Activated naive CD8-positive, alpha-beta T cell (primary cell): ENCODE measurements around the gene AFF3.
"Not testable (repeated sequence)": the region's sequence is repeated elsewhere in the genome, so short reads cannot be mapped to it uniquely, and the experiment has no call there.

Experiments
- H3K27ac Mint-ChIP-seq: one replicate; pipeline ENCODE4 v1.8.0; 2021; ENCODE audit warnings: mixed read lengths
- H3K27me3 Mint-ChIP-seq: one replicate; pipeline ENCODE4 v1.8.0; 2021; ENCODE audit warnings: mixed read lengths
- H3K36me3 Mint-ChIP-seq: one replicate; pipeline ENCODE4 v1.8.0; 2021; ENCODE audit warnings: mixed read lengths
- H3K4me1 Mint-ChIP-seq: one replicate; pipeline ENCODE4 v1.8.0; 2021; ENCODE audit warnings: low read depth, mixed read lengths
- H3K4me3 Mint-ChIP-seq: one replicate; pipeline ENCODE4 v1.8.0; 2021; ENCODE audit warnings: mild to moderate bottlenecking, mixed read lengths
- H3K9me3 Mint-ChIP-seq: one replicate; pipeline ENCODE4 v1.8.0; 2021; ENCODE audit warnings: low read depth, mixed read lengths

The AFF3 gene

DNA sequence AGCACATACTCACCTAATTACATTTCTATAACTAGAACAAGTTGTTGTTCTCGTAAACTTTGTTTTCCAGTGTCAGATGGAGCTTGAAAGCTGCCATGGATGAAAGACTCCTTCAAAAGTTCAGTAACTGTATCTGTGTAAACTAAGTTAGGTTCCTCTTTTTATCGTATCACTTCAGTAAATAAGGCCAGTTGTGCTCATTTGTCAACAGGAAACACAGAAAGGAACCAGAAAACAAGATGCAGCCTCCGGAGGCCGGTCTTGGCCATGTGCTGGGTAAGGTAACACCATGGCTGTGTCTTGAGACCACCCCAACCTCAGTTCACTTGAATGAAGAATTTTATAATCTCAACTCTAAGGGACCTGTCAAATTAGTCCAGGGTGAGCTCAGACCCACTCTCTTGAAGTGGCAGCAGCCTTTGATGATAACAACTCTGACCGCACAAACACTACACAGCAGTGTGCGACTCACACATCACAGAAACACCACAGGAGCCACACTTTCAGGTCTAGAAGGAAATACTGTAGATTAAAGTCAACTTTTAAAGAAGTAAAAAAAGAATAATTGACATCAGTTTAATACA, 213.8 kb downstream of the AFF3 start:
- H3K4me1 Mint-ChIP-seq = no peaks in the 10 kb centered on the region
- H3K36me3 Mint-ChIP-seq = no peaks in the 10 kb centered on the region

DNA sequence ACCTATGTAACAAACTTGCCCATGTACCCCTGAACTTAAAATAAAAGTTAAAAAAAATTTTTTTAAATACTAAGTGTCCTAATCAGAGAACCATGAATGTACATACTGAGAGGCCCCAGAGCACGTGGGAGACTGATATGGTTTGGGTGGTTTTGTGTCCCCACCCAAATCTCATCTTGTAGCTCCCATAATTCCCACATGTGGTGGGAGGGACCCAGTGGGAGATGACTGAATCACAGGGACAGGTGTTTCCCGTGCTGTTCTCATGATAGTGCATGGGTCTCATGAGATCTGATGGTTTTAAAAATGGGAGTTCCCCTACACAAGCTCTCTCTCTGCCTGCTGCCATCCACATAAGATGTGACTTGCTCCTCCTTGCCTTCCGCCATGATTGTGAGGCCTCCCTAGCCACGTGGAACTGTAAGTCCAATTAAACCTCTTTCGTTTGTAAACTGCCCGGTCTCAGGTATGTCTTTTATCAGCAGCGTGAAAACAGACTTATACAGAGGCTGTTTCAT, 214.6 kb downstream of the AFF3 start:
- H3K36me3 Mint-ChIP-seq, H3K4me3 Mint-ChIP-seq, H3K27me3 Mint-ChIP-seq, H3K27ac Mint-ChIP-seq, H3K4me1 Mint-ChIP-seq, H3K9me3 Mint-ChIP-seq: not testable (repeated sequence)

More for the DNA sequence above, 213.8 kb downstream of the AFF3 start:
- H3K27ac Mint-ChIP-seq = no peak overlapping the region
- no peaks in the 10 kb centered on the region for H3K9me3 Mint-ChIP-seq
- no peak overlapping the region for H3K4me3 Mint-ChIP-seq
- H3K27me3 Mint-ChIP-seq = no peaks in the 10 kb centered on the region

DNA sequence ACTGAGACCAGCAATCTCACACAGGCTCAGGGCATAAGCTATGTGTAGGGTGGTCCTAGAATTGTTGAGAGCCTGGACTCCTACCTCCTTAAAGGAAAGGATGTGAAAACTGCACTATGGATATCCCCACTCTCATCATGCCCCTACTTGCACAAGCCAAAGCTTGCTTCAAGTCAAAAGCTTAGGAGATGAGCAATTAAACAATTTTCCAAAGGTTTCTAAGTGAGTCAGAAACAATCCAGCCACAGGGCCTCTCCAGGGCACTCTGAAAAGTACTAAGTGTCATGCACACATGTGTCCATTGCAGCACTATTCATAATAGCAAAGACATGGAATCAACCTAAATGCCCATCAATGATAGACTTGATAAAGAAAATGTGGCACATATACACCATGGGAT, 215.4 kb downstream of the AFF3 start:
- H3K36me3 Mint-ChIP-seq = no peaks in the 10 kb centered on the region
- no peak overlapping the region for H3K4me3 Mint-ChIP-seq
- no peaks in the 10 kb centered on the region for H3K9me3 Mint-ChIP-seq
- no peaks in the 10 kb centered on the region for H3K27me3 Mint-ChIP-seq
- no peaks in the 10 kb centered on the region for H3K4me1 Mint-ChIP-seq
- H3K27ac Mint-ChIP-seq = no peak overlapping the region

DNA sequence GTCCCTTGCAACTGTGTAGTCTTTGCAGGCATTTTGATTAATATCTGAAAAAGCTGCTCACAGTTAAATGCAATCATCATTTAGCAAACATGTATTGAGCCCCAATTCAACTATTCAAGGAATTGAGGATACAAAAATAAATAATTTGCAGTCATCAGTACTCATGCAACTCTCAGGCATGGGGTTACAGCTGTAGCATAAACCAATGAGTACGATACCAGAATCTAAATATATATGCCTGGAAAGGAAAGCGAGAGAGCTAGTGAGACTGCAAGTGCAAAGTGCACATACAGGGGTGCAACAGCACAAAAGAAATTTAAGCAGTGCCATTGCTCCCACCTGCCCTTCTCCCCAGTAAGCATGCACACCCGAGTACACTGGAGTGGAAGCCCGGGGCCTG, 216.4 kb downstream of the AFF3 start:
- H3K4me1 Mint-ChIP-seq = no peaks in the 10 kb centered on the region
- no peaks in the 10 kb centered on the region for H3K36me3 Mint-ChIP-seq
- no peaks in the 10 kb centered on the region for H3K9me3 Mint-ChIP-seq
- H3K27me3 Mint-ChIP-seq = no peaks in the 10 kb centered on the region
- H3K4me3 Mint-ChIP-seq = no peak overlapping the region
- no peak overlapping the region for H3K27ac Mint-ChIP-seq

DNA sequence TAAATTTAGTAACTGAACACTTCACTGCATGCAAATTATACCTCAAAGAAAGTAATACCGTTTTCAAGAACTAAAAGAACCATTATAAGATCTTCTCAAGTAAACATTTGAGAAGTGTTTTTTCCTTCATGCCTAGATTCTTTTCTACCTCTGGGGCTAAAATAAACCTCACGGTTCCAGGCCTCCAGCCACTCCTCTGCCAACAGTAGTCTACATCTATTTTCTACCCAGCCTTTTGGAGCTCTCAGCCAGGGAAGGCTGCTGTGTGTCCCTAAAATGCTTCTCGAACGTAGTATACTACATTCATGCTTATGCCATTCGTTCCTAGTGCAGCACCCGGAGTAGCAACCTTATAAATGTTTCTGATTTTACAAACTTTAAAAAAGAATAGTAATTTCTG, 219.7 kb downstream of the AFF3 start:
- H3K27ac Mint-ChIP-seq = no peak overlapping the region
- no peaks in the 10 kb centered on the region for H3K9me3 Mint-ChIP-seq
- H3K4me3 Mint-ChIP-seq = no peak overlapping the region
- no peaks in the 10 kb centered on the region for H3K4me1 Mint-ChIP-seq
- H3K27me3 Mint-ChIP-seq = no peaks in the 10 kb centered on the region
- H3K36me3 Mint-ChIP-seq = no peaks in the 10 kb centered on the region

DNA sequence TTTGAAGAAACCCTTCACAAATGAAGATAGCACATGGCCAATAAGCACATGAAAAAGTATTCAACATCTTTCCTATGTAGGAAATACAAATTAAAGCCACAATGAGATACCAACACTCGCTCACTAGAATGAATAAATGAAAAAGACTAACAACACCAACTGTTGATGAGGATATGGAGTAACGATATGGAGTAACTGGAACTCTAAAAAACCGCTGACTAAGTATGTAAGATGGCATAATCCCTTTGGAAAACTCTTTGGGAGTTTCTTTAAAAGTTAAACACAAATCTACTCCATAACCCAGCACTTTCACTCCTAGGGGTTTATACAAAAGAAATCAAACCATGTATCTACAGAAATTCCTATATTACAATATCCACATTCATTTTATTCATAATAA, 220.5 kb downstream of the AFF3 start:
- Mint-ChIP-seq H3K27ac (no peak overlapping the region), H3K4me3 (no peak overlapping the region), H3K4me1 (no peaks in the 10 kb centered on the region), H3K9me3 (no peaks in the 10 kb centered on the region), H3K27me3 (no peaks in the 10 kb centered on the region), H3K36me3 (no peaks in the 10 kb centered on the region)

DNA sequence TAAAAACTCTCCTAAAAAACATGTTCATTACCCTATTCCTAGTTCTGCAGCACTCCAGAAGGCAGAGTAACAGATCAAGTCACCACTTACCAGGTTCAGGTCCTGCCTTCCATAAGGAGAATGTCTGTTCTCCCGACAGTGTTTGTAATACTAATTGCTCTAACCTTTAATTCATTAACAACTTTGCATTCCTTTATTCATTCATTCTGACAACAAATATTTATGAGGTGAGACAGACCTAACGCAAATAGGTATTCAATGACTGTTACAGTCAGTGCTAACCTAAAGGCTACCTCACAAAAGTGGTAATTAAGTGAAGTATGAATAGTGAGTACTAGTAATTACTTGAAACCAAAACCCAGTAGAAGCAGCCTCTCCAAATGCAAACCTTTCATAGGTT, 224.0 kb downstream of the AFF3 start:
- no peaks in the 10 kb centered on the region for H3K9me3 Mint-ChIP-seq
- no peaks in the 10 kb centered on the region for H3K27me3 Mint-ChIP-seq
- H3K4me3 Mint-ChIP-seq = no peak overlapping the region
- no peak overlapping the region for H3K27ac Mint-ChIP-seq
- no peaks in the 10 kb centered on the region for H3K4me1 Mint-ChIP-seq
- no peaks in the 10 kb centered on the region for H3K36me3 Mint-ChIP-seq

DNA sequence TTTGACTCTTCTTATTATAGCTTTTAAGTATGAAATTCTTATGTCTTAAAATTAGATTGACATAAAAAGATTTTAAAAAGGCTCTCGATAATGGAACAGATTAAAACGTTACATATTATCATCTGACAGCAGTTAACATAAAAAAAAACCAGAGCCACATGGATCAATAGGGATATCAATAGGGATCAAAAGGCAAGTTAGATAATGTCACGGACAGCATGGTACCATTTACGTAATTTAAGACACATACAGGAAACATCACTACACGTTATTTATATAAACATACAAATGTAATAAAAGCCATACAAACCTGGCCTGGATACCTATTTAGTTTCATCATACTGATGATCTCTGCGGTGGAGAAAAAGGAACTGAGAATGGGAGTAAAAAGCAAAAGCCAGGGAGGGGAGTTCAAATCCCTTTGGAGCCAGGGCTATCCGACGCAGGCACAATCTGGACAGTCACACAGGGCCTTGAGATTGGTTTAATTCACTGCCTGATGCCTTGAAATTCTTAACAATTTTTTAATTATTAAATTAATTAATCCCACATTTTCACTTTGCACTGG, 227.2 kb downstream of the AFF3 start:
- Mint-ChIP-seq H3K27ac (no peak overlapping the region), H3K4me3 (no peak overlapping the region), H3K4me1 (no peaks in the 10 kb centered on the region), H3K36me3 (no peaks in the 10 kb centered on the region), H3K9me3 (no peaks in the 10 kb centered on the region), H3K27me3 (no peaks in the 10 kb centered on the region)

DNA sequence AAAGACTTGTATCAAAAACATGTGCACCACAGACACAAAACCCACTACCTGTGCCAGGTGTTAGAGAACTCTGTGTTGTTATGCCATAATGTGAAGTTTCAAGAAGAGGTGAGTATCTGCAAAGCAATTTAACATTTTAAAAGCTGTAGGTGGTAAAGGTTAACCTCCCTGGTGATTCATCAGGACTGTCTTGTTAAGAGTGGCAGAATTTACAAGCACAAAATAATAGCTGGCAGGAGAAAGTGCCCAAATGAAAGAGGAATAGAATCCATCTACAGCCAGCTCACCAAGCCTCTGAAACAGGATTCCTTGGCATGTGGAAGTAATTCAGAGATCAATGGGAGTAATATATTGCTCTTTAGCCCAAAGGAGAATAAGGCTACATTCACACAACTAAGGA, 230.7 kb downstream of the AFF3 start:
- Mint-ChIP-seq H3K36me3 (no peaks in the 10 kb centered on the region), H3K27me3 (no peaks in the 10 kb centered on the region), H3K4me1 (no peaks in the 10 kb centered on the region), H3K27ac (no peak overlapping the region), H3K9me3 (no peaks in the 10 kb centered on the region), H3K4me3 (no peak overlapping the region)

DNA sequence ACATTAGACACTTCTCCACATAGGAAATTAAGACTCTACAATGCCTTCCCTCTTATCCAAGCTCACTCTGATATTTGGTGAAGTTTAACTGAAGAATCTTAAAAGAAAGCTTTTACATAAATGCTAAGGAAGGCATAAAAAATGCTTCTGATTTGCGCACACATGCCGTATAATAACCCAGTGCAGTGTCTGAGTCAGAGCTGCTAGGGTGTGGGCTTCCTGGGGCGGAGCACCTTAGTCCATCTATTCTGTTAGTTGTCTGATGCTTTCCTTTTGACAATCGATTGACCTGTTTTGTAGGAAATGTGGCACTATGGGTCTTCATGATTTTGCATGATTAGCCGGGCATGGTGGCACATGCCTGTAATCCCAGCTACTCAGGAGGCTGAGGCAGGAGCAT, 231.5 kb downstream of the AFF3 start:
- Mint-ChIP-seq H3K36me3 (no peaks in the 10 kb centered on the region), H3K27me3 (no peaks in the 10 kb centered on the region), H3K4me3 (no peak overlapping the region), H3K4me1 (no peaks in the 10 kb centered on the region), H3K27ac (no peak overlapping the region), H3K9me3 (no peaks in the 10 kb centered on the region)

DNA sequence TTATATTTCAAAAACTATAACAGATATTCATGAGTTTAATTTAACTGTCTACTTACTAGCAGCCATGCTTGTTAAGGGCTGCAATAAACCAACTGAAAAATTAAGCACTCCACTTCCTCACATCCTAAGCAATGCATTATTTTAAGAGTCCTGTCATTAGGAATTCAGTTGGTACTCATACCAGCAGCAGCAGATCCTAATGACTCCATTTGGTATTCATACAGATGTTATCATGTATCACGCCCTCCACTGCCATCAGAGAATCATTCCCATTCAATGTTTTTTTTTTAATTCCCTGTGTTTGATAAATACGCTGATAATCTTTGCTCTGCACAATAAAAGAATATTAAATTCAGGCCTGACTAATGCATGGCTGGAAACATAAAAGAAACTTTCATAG, 236.8 kb downstream of the AFF3 start:
- H3K27ac Mint-ChIP-seq = no peak overlapping the region
- H3K4me3 Mint-ChIP-seq = no peak overlapping the region
- no peaks in the 10 kb centered on the region for H3K27me3 Mint-ChIP-seq
- H3K4me1 Mint-ChIP-seq = no peaks in the 10 kb centered on the region
- no peaks in the 10 kb centered on the region for H3K36me3 Mint-ChIP-seq
- no peaks in the 10 kb centered on the region for H3K9me3 Mint-ChIP-seq

DNA sequence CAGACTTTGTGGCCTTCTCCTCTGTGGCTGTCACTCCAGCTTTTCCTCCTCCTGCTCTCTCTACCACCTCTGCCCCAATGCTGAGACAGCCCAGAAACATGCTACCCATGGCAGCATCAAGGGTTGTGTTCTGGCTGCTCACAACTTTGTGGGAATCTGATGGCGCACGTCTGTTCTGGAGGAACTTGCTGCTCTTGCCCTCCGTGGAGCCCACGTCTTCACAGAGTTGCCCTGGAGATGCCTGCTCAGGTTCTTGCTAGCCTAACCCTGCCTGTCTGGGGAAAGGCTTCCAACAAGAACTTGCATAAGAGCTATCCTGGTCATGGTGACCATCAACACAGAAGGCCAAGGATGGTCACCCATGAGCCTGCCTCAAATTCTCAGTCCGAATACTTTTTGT, 237.4 kb downstream of the AFF3 start:
- H3K4me1 Mint-ChIP-seq = no peaks in the 10 kb centered on the region
- no peaks in the 10 kb centered on the region for H3K27me3 Mint-ChIP-seq
- H3K27ac Mint-ChIP-seq = no peak overlapping the region
- H3K36me3 Mint-ChIP-seq = no peaks in the 10 kb centered on the region
- no peak overlapping the region for H3K4me3 Mint-ChIP-seq
- no peaks in the 10 kb centered on the region for H3K9me3 Mint-ChIP-seq

DNA sequence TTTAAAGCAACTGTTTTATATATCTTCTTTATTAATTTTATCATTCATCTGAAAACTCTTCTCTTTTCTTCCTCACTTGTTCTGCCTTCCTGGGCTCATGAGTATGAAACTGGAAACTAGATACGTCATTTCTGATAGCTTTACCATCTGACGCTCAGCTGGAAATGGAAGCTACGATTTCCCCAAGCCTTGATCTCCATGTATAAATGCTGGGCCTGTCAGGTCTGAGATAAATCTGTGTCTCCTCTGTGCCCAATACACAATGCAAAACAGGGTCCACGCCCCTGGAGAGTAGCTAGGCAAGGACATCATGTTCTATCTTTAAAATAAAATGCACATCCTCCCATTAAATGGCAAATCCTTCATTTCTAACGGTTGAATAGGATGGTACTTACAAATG, 238.4 kb downstream of the AFF3 start:
- Mint-ChIP-seq H3K27ac (no peak overlapping the region), H3K36me3 (no peaks in the 10 kb centered on the region), H3K9me3 (no peaks in the 10 kb centered on the region), H3K27me3 (no peaks in the 10 kb centered on the region), H3K4me3 (no peak overlapping the region), H3K4me1 (no peaks in the 10 kb centered on the region)

DNA sequence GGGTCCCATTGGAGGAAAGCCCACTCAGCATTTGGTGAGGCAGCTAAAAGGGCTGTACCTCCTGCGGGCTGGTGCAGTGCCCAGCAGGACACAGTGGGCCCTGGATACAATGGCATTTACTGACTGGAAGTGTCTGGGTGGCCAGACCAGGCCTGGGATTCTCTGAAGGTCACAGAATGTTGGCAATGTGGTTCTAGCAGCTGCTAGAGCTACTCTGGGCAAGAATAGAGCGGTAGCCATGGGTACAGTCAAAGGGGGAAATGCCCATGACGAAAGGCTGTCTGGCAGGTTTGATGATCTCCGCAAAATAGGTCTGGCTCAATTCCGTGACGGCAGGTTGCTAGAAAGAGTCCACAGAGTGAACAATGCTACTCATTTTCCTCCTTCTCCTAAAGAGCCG, 241.8 kb downstream of the AFF3 start:
- no peaks in the 10 kb centered on the region for H3K4me1 Mint-ChIP-seq
- no peak overlapping the region for H3K27ac Mint-ChIP-seq
- no peaks in the 10 kb centered on the region for H3K36me3 Mint-ChIP-seq
- H3K27me3 Mint-ChIP-seq = no peaks in the 10 kb centered on the region
- no peak overlapping the region for H3K4me3 Mint-ChIP-seq
- no peaks in the 10 kb centered on the region for H3K9me3 Mint-ChIP-seq

DNA sequence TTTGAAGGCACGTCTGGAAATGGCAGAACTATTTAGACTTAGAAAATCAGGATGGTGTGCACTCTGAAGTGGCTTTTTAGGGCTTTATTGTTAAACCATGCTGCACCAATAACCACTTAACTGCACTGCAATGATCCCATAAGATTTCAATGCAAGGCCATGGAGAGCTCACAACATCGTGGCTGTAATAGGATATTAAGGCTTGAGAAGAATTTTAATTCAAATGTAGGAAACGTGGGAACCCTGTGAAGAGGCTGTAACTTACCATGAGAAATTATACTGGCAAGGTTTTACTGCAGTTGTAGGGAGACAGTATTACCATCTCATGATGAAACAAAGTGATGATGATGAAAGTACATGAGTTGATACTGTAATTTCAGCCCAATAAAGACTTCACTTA, 242.5 kb downstream of the AFF3 start:
- H3K4me3 Mint-ChIP-seq = no peak overlapping the region
- no peaks in the 10 kb centered on the region for H3K27me3 Mint-ChIP-seq
- H3K9me3 Mint-ChIP-seq = no peaks in the 10 kb centered on the region
- no peaks in the 10 kb centered on the region for H3K4me1 Mint-ChIP-seq
- H3K27ac Mint-ChIP-seq = no peak overlapping the region
- H3K36me3 Mint-ChIP-seq = no peaks in the 10 kb centered on the region
